Measurements from ENCODE around the gene PPP2R2C. TPM values are rescaled to one million over a fixed set of nuclear protein-coding genes. Genes with fewer than 3 reads are reported as not detected.

Gene PPP2R2C
- total RNA-seq, 1 experiment from 2014 or later: 32.9 TPM

DNA sequence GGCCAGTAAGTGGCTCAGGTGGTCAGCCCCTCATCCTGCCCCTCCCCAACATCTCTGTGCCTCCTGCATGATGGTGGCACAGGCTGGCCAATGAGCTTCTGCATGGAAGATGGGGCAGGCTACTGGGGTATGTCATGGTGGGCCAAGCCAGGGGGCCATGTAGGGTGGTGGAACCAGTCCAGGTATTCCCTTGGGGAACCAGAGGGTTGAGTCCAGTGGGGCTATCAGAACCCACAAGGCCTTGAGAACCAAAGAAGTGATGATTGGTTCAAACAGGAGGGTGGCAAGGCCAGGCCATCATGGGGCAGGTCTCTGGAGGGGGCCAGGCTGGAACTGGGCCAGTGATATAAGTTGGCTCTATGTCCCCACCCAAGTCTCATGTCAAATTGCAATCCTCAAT, 18.8 kb upstream of the PPP2R2C start:
- DNase-seq (ENCODE audit: low read depth, low spot score): no peak
- Histone ChIP-seq H3K27me3 (ENCODE audit: insufficient read depth, low read length) (no peaks in the 10 kb centered on the region; the same call in 1 of the 2 replicates), H2AFZ (ENCODE audit: low read depth, low read length, poor library complexity, severe bottlenecking) (no peak overlapping the region), H3K4me2 (ENCODE audit: low read length) (no peak overlapping the region), H3K79me2 (ENCODE audit: insufficient read depth, low read length) (no peaks in the 10 kb centered on the region), H3K4me3 (replicated peaks in 1 of 2; ENCODE audit: low read depth in 1 of 2, low read length in 2 of 2) (no peak overlapping the region), H3K4me1 (ENCODE audit: control insufficient read depth in 1 of 2, insufficient read depth in 2 of 2, low read length in 2 of 2) (no peaks in the 10 kb centered on the region), H3K9ac (ENCODE audit: low read length) (no peak overlapping the region), H3K36me3 (ENCODE audit: control insufficient read depth in 1 of 2, insufficient read depth in 2 of 2, low read length in 2 of 2) (no peaks in the 10 kb centered on the region), H3K9me3 (ENCODE audit: control insufficient read depth in 1 of 2, insufficient read depth in 1 of 2, low read depth in 1 of 2, low read length in 2 of 2) (0 out of 4 replicates have a peak, but pooled peaks cover 0 to 5% of the 10 kb centered on the region in 2 experiments), H4K20me1 (ENCODE audit: insufficient read depth) (no peaks in the 10 kb centered on the region), H3K9me2 (ENCODE audit: insufficient read depth) (no peaks in the 10 kb centered on the region), H3K27ac (ENCODE audit: low read depth, low read length) (no peak overlapping the region)
- BruUV-seq (replicated peaks): no TSS peak
- ChIA-PET CTCF (no interaction called here), RAD21 (ENCODE audit: low non-redundant PET in 1 of 2, low total read pairs in 2 of 2, uncharacterized antibody in 2 of 2, unreplicated experiment in 2 of 2) (no interaction called here), POLR2A (no interaction called here)
- no peak for ATAC-seq
- intact Hi-C loops (cut with micrococcal nuclease): no loop called here
- TF ChIP-seq, protein P1, sequence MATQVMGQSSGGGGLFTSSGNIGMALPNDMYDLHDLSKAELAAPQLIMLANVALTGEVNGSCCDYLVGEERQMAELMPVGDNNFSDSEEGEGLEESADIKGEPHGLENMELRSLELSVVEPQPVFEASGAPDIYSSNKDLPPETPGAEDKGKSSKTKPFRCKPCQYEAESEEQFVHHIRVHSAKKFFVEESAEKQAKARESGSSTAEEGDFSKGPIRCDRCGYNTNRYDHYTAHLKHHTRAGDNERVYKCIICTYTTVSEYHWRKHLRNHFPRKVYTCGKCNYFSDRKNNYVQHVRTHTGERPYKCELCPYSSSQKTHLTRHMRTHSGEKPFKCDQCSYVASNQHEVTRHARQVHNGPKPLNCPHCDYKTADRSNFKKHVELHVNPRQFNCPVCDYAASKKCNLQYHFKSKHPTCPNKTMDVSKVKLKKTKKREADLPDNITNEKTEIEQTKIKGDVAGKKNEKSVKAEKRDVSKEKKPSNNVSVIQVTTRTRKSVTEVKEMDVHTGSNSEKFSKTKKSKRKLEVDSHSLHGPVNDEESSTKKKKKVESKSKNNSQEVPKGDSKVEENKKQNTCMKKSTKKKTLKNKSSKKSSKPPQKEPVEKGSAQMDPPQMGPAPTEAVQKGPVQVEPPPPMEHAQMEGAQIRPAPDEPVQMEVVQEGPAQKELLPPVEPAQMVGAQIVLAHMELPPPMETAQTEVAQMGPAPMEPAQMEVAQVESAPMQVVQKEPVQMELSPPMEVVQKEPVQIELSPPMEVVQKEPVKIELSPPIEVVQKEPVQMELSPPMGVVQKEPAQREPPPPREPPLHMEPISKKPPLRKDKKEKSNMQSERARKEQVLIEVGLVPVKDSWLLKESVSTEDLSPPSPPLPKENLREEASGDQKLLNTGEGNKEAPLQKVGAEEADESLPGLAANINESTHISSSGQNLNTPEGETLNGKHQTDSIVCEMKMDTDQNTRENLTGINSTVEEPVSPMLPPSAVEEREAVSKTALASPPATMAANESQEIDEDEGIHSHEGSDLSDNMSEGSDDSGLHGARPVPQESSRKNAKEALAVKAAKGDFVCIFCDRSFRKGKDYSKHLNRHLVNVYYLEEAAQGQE (IDR thresholded peaks at IDR 0.05; ENCODE audit: low read depth): no peak
- no peak for TF ChIP-seq SIN3A (IDR thresholded peaks at IDR 0.05; ENCODE audit: low read depth)
- TF ChIP-seq, protein P2, sequence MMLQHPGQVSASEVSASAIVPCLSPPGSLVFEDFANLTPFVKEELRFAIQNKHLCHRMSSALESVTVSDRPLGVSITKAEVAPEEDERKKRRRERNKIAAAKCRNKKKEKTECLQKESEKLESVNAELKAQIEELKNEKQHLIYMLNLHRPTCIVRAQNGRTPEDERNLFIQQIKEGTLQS (IDR thresholded peaks at IDR 0.05): no peak
- no peak for TF ChIP-seq TCF7L2 (IDR thresholded peaks at IDR 0.05; ENCODE audit: borderline replicate concordance, extremely low read depth, insufficient read depth, insufficient read length)
- no peak for TF ChIP-seq ELF1 (IDR thresholded peaks at IDR 0.05; ENCODE audit: borderline replicate concordance, low read depth)
- TF ChIP-seq RAD21 (IDR thresholded peaks at IDR 0.05; ENCODE audit: low read depth): no peak

Data from HCT116 (cell line).